GM19025 (cell line): ENCODE data around the gene HPGDS.

Experiments
- ATAC-seq: cut with Tn5 transposase; IDR thresholded peaks from one replicate; pipeline ENCODE4 v1.9.1; 2021; ENCODE audit warnings: mild to moderate bottlenecking, low read depth, moderate library complexity; ENCODE audit not compliant: unreplicated experiment

HPGDS gene

GRCh38 chr4:94262163-94263016, 80.2 kb downstream of the HPGDS start:
- no peak for ATAC-seq

GRCh38 chr4:94256828-94257227, 85.8 kb downstream of the HPGDS start:
- no peak for ATAC-seq

- ATAC-seq: no peak
Measured at GRCh38 chr4:94256144-94256783, 86.4 kb downstream of the HPGDS start.

GRCh38 chr4:94253036-94253435, 89.6 kb downstream of the HPGDS start:
- no peak for ATAC-seq

- ATAC-seq: no peak
Measured at GRCh38 chr4:94251094-94251493, 91.5 kb downstream of the HPGDS start.
